Loucy (cell line): ENCODE measurements around the gene OR6C75.
"Not testable (repeated sequence)": the region's sequence is repeated elsewhere in the genome, so short reads cannot be mapped to it uniquely, and the experiment has no call there.

Source experiments
- H2AFZ ChIP-seq: fragments of 200-600 bp; sonication (generic); 2 replicates; pipeline ENCODE4 v1.6.0; 2016; ENCODE audit warnings: antibody characterized with exemption, mild to moderate bottlenecking, low read length, moderate library complexity
- H3F3A ChIP-seq: fragments of 200-600 bp; 2 replicates; pipeline ENCODE4 v1.6.0; 2016; ENCODE audit warnings: antibody characterized with exemption, low read depth, mild to moderate bottlenecking
- H3K27me3 ChIP-seq: fragments of 200-600 bp; sonication (generic); 2 replicates; pipeline ENCODE4 v1.6.1; 2014; ENCODE audit warnings: low read length, mild to moderate bottlenecking; ENCODE audit not compliant: insufficient read depth, poor library complexity, severe bottlenecking
- H3K36me3 ChIP-seq: fragments of 200-600 bp; sonication (generic); 2 replicates; pipeline ENCODE4 v1.6.1; 2016; ENCODE audit warnings: low read length; ENCODE audit not compliant: insufficient read depth
- H3K4me1 ChIP-seq: fragments of 200-600 bp; sonication (generic); 2 replicates; pipeline ENCODE4 v1.5.1; 2014; ENCODE audit warnings: low read length, mild to moderate bottlenecking; ENCODE audit not compliant: insufficient read depth, poor library complexity, severe bottlenecking
- H3K4me2 ChIP-seq: fragments of 200-600 bp; sonication (generic); 2 replicates; pipeline ENCODE4 v1.6.0; 2014; ENCODE audit warnings: antibody characterized with exemption, low read length, low read depth, mild to moderate bottlenecking; ENCODE audit not compliant: poor library complexity, severe bottlenecking
- H3K4me3 ChIP-seq: fragments of 200-600 bp; sonication (generic); 2 replicates; pipeline ENCODE4 v1.5.1; 2014; ENCODE audit warnings: low read length, mild to moderate bottlenecking, mixed read lengths; ENCODE audit not compliant: poor library complexity, severe bottlenecking
- H3K79me2 ChIP-seq: fragments of 200-600 bp; sonication (generic); 2 replicates; pipeline ENCODE4 v1.6.1; 2014; ENCODE audit warnings: low read length; ENCODE audit not compliant: insufficient read depth
- H3K9ac ChIP-seq: fragments of 200-600 bp; sonication (generic); 2 replicates; pipeline ENCODE4 v1.6.0; 2014; ENCODE audit warnings: mild to moderate bottlenecking, low read depth, low read length, moderate library complexity; ENCODE audit not compliant: poor library complexity, severe bottlenecking
- H3K9me2 ChIP-seq: fragments of 200-600 bp; sonication (generic); replicated peaks from 2 replicates; pipeline ENCODE4 v1.6.1; 2016; ENCODE audit warnings: low read depth, low read length, mixed read lengths
- H3K9me3 ChIP-seq: fragments of 200-600 bp; sonication (generic); 2 replicates; pipeline ENCODE4 v1.6.1; 2014; ENCODE audit warnings: mild to moderate bottlenecking, antibody characterized with exemption, low read length, low read depth; ENCODE audit not compliant: insufficient read depth
- H4K20me1 ChIP-seq: fragments of 200-600 bp; sonication (generic); 2 replicates; pipeline ENCODE4 v1.6.0; 2014; ENCODE audit warnings: antibody characterized with exemption, low read length, mild to moderate bottlenecking; ENCODE audit not compliant: insufficient read depth, poor library complexity, severe bottlenecking
- EZH2phosphoT487 ChIP-seq: fragments of 200-600 bp; IDR thresholded peaks from 2 replicates; pipeline ENCODE4 v1.6.1; 2018; ENCODE audit warnings: antibody characterized with exemption, mild to moderate bottlenecking, moderate library complexity, borderline replicate concordance
- TF ChIP-seq, protein P1 (sequence below): fragments of 200-600 bp; sonication (generic); conservative IDR thresholded peaks from 2 replicates; pipeline ENCODE4 v1.5.1; 2014; ENCODE audit warnings: mild to moderate bottlenecking, antibody characterized with exemption, low read length

Gene OR6C75

DNA sequence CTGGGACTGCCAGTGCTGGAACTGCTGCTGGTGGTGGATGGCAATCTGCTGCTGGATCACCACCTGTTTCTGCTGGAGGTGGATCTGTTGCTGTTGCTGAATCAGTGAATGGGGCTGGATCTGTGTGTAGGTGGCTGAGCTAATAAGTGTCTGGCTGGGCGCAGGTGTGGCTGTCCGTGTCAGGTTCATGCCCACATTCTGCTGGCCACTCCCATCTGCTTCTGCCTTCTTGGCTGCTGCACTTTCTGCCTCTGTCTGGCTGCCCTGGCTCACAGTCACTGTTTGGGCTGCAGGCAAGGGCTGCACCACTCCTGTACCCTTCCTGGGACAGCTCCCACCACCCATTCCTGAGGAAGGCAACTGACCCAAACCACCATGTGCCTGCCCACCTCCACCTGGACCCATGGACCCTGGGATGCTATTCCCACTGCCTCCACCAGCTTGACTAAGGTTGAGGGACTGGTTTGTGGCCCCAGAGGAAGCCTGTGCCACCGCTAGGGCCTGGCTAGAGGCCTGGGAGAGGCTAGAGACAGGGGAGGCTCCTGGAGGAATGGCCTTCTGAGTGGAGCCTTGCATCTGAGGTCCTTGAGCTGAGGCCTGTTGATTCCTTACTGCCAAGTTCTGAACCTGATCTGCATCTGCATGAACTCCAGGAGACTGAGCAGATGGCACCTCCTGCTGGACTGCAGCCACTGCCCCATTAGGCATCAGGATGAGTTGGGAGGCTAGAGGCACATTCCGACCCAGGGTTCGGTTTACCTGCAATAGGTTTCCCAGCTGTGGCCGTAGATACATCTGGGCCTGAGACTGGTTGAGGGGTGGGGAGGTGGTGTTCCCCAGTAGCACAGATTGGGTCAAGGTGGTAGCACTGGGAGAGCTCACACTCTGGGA lies 51.0 kb downstream of the OR6C75 start:
- not testable (repeated sequence) for H3K9me2 ChIP-seq, H3K36me3 ChIP-seq, H3K9ac ChIP-seq, H3K79me2 ChIP-seq, H3F3A ChIP-seq, H3K4me2 ChIP-seq, H3K9me3 ChIP-seq, H3K27me3 ChIP-seq, H2AFZ ChIP-seq, H3K4me1 ChIP-seq, H3K4me3 ChIP-seq, H4K20me1 ChIP-seq

DNA sequence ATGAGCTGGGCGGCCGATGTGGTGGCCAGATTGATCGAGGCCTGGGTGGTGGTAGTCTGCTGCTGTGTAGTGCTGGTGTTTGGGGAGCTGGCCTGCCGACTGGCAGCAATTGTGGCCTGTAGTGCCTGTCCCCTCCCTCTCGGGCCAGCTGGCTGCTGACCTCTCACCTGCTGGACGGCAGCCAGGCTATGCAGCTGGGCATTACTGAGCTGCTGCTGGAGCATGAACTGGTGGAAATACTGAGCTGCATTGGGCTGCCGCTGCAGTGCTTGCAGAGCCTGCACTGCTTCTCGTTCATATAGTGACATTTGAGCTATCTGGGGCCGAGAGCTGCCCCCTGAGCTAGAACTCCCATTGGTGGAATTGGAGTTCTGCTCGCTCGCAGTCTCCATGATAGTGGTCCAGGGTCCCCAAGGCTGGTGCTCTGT lies 51.6 kb downstream of the OR6C75 start:
- H3K9me2 ChIP-seq, H3K4me3 ChIP-seq, H2AFZ ChIP-seq, H3K27me3 ChIP-seq, H3F3A ChIP-seq, H3K4me1 ChIP-seq, H3K9me3 ChIP-seq, H3K9ac ChIP-seq, H3K4me2 ChIP-seq, H3K36me3 ChIP-seq, H3K79me2 ChIP-seq, H4K20me1 ChIP-seq: not testable (repeated sequence)

DNA sequence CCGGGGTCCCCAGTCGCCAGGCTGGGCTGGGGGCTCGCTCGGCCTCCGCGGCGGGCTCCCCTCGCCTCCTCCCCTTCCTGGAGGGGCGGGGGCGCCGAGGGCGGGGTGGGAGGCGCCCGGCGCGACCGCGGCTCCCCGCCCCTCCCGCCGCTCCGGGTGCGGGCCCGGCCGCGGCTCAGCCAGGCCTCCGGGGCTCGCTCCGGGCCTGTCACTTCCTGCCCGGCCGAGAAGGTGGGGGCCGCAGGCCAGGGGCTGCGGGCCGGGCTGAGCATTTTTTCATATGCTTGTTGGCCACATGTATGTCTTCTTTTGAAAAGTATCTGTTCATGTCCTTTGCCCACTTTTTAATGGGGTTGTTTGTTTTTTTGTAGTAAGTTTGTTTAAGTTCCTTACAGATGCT lies 52.1 kb downstream of the OR6C75 start:
- not testable (repeated sequence) for H3K4me1 ChIP-seq, H3K9me3 ChIP-seq, H4K20me1 ChIP-seq, H2AFZ ChIP-seq, H3K4me3 ChIP-seq, H3F3A ChIP-seq, H3K36me3 ChIP-seq, H3K79me2 ChIP-seq, H3K4me2 ChIP-seq, H3K9me2 ChIP-seq, H3K9ac ChIP-seq, H3K27me3 ChIP-seq

DNA sequence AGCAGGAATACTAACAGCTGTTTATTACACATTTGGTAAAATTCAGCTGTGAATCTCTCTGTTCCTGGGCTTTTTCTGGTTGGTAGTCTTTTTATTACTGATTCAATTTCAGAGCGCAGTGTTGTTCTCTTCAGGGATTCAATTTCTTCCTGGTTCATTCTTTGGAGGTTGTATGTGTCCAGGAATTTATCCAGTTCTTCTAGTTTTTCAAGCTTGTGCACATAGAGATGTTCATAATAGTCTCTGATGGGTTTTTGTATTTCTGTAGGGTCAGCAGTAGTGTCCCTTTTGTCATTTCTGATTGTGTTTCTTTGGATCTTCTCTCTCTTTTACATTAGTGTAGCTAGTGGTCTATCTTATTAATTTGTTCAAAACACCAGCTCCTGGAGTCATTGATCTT lies 54.2 kb downstream of the OR6C75 start:
- Histone ChIP-seq H4K20me1 (no peaks in the 10 kb centered on the region), H3K4me1 (no peaks in the 10 kb centered on the region), H3K4me2 (no peak overlapping the region), H3K36me3 (no peaks in the 10 kb centered on the region), H2AFZ (no peak overlapping the region), H3K9ac (no peak overlapping the region), H3K27me3 (no peaks in the 10 kb centered on the region), H3K9me2 (no peaks in the 10 kb centered on the region), H3K79me2 (no peaks in the 10 kb centered on the region), H3K9me3 (no peaks in the 10 kb centered on the region), H3K4me3 (no peak overlapping the region), H3F3A (no peaks in the 10 kb centered on the region)
- TF ChIP-seq, protein P1, sequence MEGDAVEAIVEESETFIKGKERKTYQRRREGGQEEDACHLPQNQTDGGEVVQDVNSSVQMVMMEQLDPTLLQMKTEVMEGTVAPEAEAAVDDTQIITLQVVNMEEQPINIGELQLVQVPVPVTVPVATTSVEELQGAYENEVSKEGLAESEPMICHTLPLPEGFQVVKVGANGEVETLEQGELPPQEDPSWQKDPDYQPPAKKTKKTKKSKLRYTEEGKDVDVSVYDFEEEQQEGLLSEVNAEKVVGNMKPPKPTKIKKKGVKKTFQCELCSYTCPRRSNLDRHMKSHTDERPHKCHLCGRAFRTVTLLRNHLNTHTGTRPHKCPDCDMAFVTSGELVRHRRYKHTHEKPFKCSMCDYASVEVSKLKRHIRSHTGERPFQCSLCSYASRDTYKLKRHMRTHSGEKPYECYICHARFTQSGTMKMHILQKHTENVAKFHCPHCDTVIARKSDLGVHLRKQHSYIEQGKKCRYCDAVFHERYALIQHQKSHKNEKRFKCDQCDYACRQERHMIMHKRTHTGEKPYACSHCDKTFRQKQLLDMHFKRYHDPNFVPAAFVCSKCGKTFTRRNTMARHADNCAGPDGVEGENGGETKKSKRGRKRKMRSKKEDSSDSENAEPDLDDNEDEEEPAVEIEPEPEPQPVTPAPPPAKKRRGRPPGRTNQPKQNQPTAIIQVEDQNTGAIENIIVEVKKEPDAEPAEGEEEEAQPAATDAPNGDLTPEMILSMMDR = no peak
- TF ChIP-seq EZH2phosphoT487 = no peak
